ENCODE measurements around the gene CREB3L4. TPM values are rescaled to one million over a fixed set of nuclear protein-coding genes. Genes with fewer than 3 reads are reported as not detected.
A peak's percentile ranks its signal among the peaks of the same experiment; 100 is the strongest.

CREB3L4 gene
- 4.9 TPM for total RNA-seq
- long read RNA-seq, partial matches to known transcripts: 0 of 1 reads
- long read RNA-seq, other reads (novel, unspliced or antisense): 1 of 1 reads

GRCh38 chr1:153967107-153967999 lies at the start of gene CREB3L4:
Gene CREB3L4 (plus strand): TSS chr1:153967902. CDS start chr1:153968526, 624 bp downstream.
- ATAC-seq (peak; percentile 88), DNase-seq (ENCODE audit: missing footprints) (peak; percentile 95)
- intact Hi-C loops (cut with DNase I): loop anchor here (1.0 kb wide), 1 partner anchor 40 kb away; no protein-coding TSS in a partner anchor

GRCh38 chr1:153919876-153920852 lies 47.5 kb upstream of the CREB3L4 start:
- no peak for ATAC-seq
- no peak for DNase-seq (ENCODE audit: missing footprints)
- intact Hi-C loops (cut with DNase I): no loop called here

DNA sequence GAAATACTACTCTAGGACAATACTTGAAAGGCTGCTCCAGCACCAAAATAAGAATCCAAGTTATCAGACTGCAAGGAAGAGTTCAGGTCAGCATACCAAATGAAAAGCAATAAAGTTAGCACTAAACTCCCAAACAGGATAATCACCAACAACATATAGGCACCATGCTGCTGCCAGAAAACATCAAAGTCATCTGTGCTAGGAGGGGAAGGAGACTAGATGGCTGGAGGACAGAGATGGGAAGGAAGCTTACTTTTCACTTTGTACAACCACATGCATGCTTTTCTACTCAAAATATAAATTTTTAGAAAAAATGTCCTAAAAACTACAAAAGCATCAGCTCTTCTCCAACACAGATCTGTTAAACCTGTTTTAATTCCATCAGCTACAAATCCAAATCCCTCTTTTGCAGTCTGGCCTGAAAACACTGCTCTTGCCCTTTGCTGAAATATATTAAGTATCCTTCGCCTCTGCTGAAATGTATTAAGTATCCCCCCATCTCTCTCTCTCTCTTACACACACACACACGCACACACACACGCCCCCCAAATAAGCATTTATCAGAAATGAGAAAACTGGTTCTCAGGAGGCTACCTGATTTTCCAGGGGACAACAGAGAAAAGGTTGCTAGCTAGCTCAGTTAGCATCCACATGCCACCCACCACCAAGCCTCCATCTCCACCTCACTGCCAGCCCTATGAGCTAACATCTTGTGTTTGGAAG lies 46.5 kb upstream of the CREB3L4 start:
- intact Hi-C loops (cut with DNase I): no loop called here
- ATAC-seq: no peak
- DNase-seq (ENCODE audit: missing footprints): no peak

- intact Hi-C loops (cut with DNase I): no loop called here
- ATAC-seq (no peak), DNase-seq (ENCODE audit: missing footprints) (no peak)
Observed at GRCh38 chr1:153921803-153922075, 46.0 kb upstream of the CREB3L4 start.

- ATAC-seq: peak; percentile 23
- intact Hi-C loops (cut with DNase I): no loop called here
- DNase-seq (ENCODE audit: missing footprints): no peak
Observed at GRCh38 chr1:153922076-153922971, 45.4 kb upstream of the CREB3L4 start.

GRCh38 chr1:153922972-153923925 lies 44.5 kb upstream of the CREB3L4 start, which contains the start of gene GATAD2B:
Gene GATAD2B (minus strand): TSS chr1:153922972. CDS start chr1:153828347, 94,625 bp downstream.
- ATAC-seq (peak; percentile 98), DNase-seq (ENCODE audit: missing footprints) (peak; percentile 100)
- intact Hi-C loops (cut with DNase I): loop anchor here (1.0 kb wide), 1 partner anchor 23 kb away; the partner anchor contains the start of gene DENND4B

GRCh38 chr1:153926405-153926804 lies 41.3 kb upstream of the CREB3L4 start:
- intact Hi-C loops (cut with DNase I): no loop called here
- ATAC-seq: no peak

DNA sequence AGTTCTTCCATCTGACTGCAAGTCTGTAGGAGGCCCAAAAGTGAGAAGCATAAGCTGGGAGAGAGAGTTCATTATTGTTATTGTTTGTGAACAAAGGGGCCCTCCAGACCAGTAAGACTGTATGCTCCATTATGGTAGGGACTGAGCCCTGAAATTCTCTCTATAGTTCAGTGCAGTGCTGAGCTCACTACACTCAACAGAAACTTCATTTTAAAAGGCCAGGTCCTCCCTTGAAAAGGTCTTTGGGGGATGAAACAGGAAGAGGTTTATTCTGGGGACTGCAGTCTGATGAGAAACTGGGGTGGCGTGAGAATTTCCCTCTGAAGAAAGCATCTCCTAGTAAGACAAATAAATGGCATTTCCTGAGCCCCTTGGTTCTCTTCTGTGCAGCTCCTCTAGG lies 39.5 kb upstream of the CREB3L4 start:
- ATAC-seq: no peak
- intact Hi-C loops (cut with DNase I): no loop called here
- no peak for DNase-seq (ENCODE audit: missing footprints)

More at GRCh38 chr1:153926405-153926804, 41.3 kb upstream of the CREB3L4 start:
- DNase-seq (ENCODE audit: missing footprints): no peak

GRCh38 chr1:153928791-153929341 lies 38.8 kb upstream of the CREB3L4 start:
- no peak for ATAC-seq
- intact Hi-C loops (cut with DNase I): no loop called here

GRCh38 chr1:153929426-153929825 lies 38.3 kb upstream of the CREB3L4 start:
- DNase-seq (ENCODE audit: missing footprints): no peak
- ATAC-seq: no peak
- intact Hi-C loops (cut with DNase I): no loop called here

More at GRCh38 chr1:153928791-153929341, 38.8 kb upstream of the CREB3L4 start:
- DNase-seq (ENCODE audit: missing footprints): no peak

GRCh38 chr1:153929981-153930948 lies 37.4 kb upstream of the CREB3L4 start:
- intact Hi-C loops (cut with DNase I): no loop called here
- DNase-seq (ENCODE audit: missing footprints) (no peak), ATAC-seq (no peak)

GRCh38 chr1:153932156-153933131 lies 35.3 kb upstream of the CREB3L4 start:
- ATAC-seq (no peak), DNase-seq (ENCODE audit: missing footprints) (no peak)
- intact Hi-C loops (cut with DNase I): no loop called here

- DNase-seq (ENCODE audit: missing footprints): no peak
- intact Hi-C loops (cut with DNase I): no loop called here
Observed at GRCh38 chr1:153933430-153933829, 34.3 kb upstream of the CREB3L4 start.

DNA sequence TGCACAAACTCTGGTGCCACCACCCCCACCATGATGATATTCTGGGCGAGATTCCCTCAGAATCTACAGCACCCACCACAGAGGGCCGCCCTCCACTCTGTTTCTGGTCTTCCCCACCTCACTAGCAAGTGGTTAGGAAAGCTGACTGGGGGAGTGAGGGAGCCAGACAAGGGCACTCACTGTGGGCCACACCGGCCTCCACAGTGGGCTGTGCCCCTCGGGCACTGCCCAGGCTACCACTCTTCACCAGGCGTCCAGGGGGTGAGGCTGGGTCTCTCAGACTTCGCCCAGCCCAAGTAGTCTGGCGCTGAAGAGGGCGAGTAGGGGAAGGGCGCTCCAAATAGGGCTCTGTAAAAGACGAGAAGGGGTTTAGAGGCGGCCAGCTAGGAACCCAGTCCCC lies 33.7 kb upstream of the CREB3L4 start:
- no peak for ATAC-seq
- no peak for DNase-seq (ENCODE audit: missing footprints)
- intact Hi-C loops (cut with DNase I): no loop called here

More at GRCh38 chr1:153933430-153933829, 34.3 kb upstream of the CREB3L4 start:
- ATAC-seq: no peak
